NCI-H446 treated with DMSO at 0.1 percent for 48 hours (cell line): ENCODE measurements around the gene LMAN1L.

Experiments used
- DNase-seq: peaks from one replicate; lab custom pipeline; 2025; lab: John Stamatoyannopoulos, UW

Gene LMAN1L

GRCh38 chr15:74794248-74794969, 18.2 kb upstream of the LMAN1L start:
- DNase-seq = no peak

GRCh38 chr15:74794970-74795349, 17.7 kb upstream of the LMAN1L start:
- no peak for DNase-seq

GRCh38 chr15:74795966-74796625, 16.5 kb upstream of the LMAN1L start:
- DNase-seq = no peak

GRCh38 chr15:74798388-74799254, 14.0 kb upstream of the LMAN1L start:
- no peak for DNase-seq

GRCh38 chr15:74799255-74799855, 13.3 kb upstream of the LMAN1L start:
- DNase-seq = no peak

- no peak for DNase-seq
Measured at GRCh38 chr15:74799856-74800558, 12.6 kb upstream of the LMAN1L start.

- DNase-seq = no peak
Measured at GRCh38 chr15:74800559-74801094, 12.0 kb upstream of the LMAN1L start.

GRCh38 chr15:74801311-74801997, 11.2 kb upstream of the LMAN1L start:
- DNase-seq = no peak

GRCh38 chr15:74802290-74802689, 10.3 kb upstream of the LMAN1L start:
- no peak for DNase-seq

GRCh38 chr15:74802862-74803447, 9.7 kb upstream of the LMAN1L start:
- DNase-seq = no peak

GRCh38 chr15:74804935-74805334, 7.7 kb upstream of the LMAN1L start:
- DNase-seq = no peak

GRCh38 chr15:74807282-74807681, 5.4 kb upstream of the LMAN1L start:
- no peak for DNase-seq

GRCh38 chr15:74808078-74808839, 4.4 kb upstream of the LMAN1L start:
- no peak for DNase-seq

- no peak for DNase-seq
Measured at GRCh38 chr15:74808840-74809229, 3.8 kb upstream of the LMAN1L start.

- DNase-seq = no peak
Measured at GRCh38 chr15:74809242-74809641, 3.4 kb upstream of the LMAN1L start.

GRCh38 chr15:74809956-74810355, 2.7 kb upstream of the LMAN1L start:
- no peak for DNase-seq

- peak; percentile 58 for DNase-seq
Measured at GRCh38 chr15:74815121-74815934, 2.7 kb downstream of the LMAN1L start.

- DNase-seq = no peak
Measured at GRCh38 chr15:74815961-74816360, 3.3 kb downstream of the LMAN1L start.
